ENCODE results near the gene KCNT1. TPM values are rescaled to one million over a fixed set of nuclear protein-coding genes. Genes with fewer than 3 reads are reported as not detected.

Gene KCNT1
- total RNA-seq, 2 donors from 2014 or later = under 0.01 TPM

GRCh38 chr9:135810806-135811575 is 109.0 kb downstream of the KCNT1 start:
- Histone ChIP-seq H3K9me3 (no peaks in the 10 kb centered on the region), H3K36me3 (replicated peaks in 1 of 2; ENCODE audit: insufficient read depth in 1 of 2, low read depth in 2 of 2) (peaks cover 0 to 20% of the 10 kb centered on the region in 2 donors), H3K4me3 (no peak overlapping the region), H3K4me1 (no peaks in the 10 kb centered on the region), H3K27me3 (no peaks in the 10 kb centered on the region), H3K27ac (no peak overlapping the region)
- TF ChIP-seq CTCF (IDR thresholded peaks at IDR 0.05) = no peak
- no peak for TF ChIP-seq POLR2A (IDR thresholded peaks at IDR 0.05)
- DNase-seq = no peak
- 91% methylated on average over 22 to 23 of the region's 23 CpGs for WGBS, 2 donors
- ATAC-seq = no peak
- intact Hi-C loops (cut with DNase I) = no loop called here

GRCh38 chr9:135811801-135812200 is 109.8 kb downstream of the KCNT1 start:
- no peaks in the 10 kb centered on the region for H3K27me3 ChIP-seq
- ATAC-seq (no peak), DNase-seq (no peak)
- H3K27ac ChIP-seq = no peak overlapping the region
- peaks cover 0 to 20% of the 10 kb centered on the region in 2 donors for H3K36me3 ChIP-seq (replicated peaks in 1 of 2; ENCODE audit: insufficient read depth in 1 of 2, low read depth in 2 of 2)
- H3K9me3 ChIP-seq = no peaks in the 10 kb centered on the region
- TF ChIP-seq POLR2A (IDR thresholded peaks at IDR 0.05) (no peak), CTCF (IDR thresholded peaks at IDR 0.05) (no peak)
- no peaks in the 10 kb centered on the region for H3K4me1 ChIP-seq
- intact Hi-C loops (cut with DNase I) = no loop called here
- H3K4me3 ChIP-seq = no peak overlapping the region
- 91 to 92% methylated on average over 11 of the region's 11 CpGs for WGBS, 2 donors

DNA sequence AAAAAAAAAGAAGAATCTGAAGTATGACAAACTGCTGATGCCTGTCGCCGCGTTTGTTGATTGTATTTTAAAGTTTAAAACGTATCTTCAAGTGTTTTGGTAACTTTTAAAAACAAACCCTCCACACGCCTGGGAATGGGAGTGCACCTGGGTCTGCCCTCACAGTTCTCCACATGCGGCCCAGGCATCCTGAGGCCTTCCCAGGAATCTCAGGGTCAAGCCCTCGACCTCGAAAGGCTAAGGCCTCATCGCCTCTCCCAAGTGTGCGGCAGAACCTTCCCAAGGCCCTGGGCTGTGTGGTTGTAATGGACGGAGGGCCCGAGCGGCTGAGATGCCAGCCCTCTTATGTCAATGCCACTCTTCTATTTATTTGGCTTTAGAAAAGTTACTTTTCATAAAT is 111.0 kb downstream of the KCNT1 start:
- DNase-seq (no peak), ATAC-seq (no peak)

GRCh38 chr9:135813671-135814290 is 111.8 kb downstream of the KCNT1 start:
- Histone ChIP-seq H3K4me3 (no peak overlapping the region), H3K4me1 (no peaks in the 10 kb centered on the region), H3K9me3 (no peaks in the 10 kb centered on the region), H3K27ac (no peak overlapping the region), H3K36me3 (replicated peaks in 1 of 2; ENCODE audit: insufficient read depth in 1 of 2, low read depth in 2 of 2) (peaks cover 0 to 33% of the 10 kb centered on the region in 2 donors), H3K27me3 (no peaks in the 10 kb centered on the region)
- intact Hi-C loops (cut with DNase I) = no loop called here
- DNase-seq (no peak), ATAC-seq (no peak)
- WGBS, 2 donors = 84 to 89% methylated on average over 11 to 14 of the region's 14 CpGs
- TF ChIP-seq CTCF (IDR thresholded peaks at IDR 0.05) (no peak), POLR2A (IDR thresholded peaks at IDR 0.05) (no peak)

More for the DNA sequence above, 111.0 kb downstream of the KCNT1 start:
- Histone ChIP-seq H3K36me3 (replicated peaks in 1 of 2; ENCODE audit: insufficient read depth in 1 of 2, low read depth in 2 of 2) (peaks cover 0 to 25% of the 10 kb centered on the region in 2 donors), H3K27ac (no peak overlapping the region), H3K4me1 (no peaks in the 10 kb centered on the region), H3K4me3 (no peak overlapping the region), H3K27me3 (no peaks in the 10 kb centered on the region), H3K9me3 (no peaks in the 10 kb centered on the region)
- intact Hi-C loops (cut with DNase I) = no loop called here
- TF ChIP-seq POLR2A (IDR thresholded peaks at IDR 0.05) = no peak
- TF ChIP-seq CTCF (IDR thresholded peaks at IDR 0.05) = no peak
- 95 to 96% methylated on average over 13 of the region's 13 CpGs for whole genome bisulfite sequencing, 2 donors
